ENCODE measurements around the gene TBCEL. TPM values are rescaled to one million over a fixed set of nuclear protein-coding genes. Genes with fewer than 3 reads are reported as not detected.
"Not testable (repeated sequence)": the region's sequence is repeated elsewhere in the genome, so short reads cannot be mapped to it uniquely, and the experiment has no call there.

TBCEL gene
- total and polyA plus RNA-seq, 5 donors: 6.2 to 47.7 (median 44.3) TPM

- Histone ChIP-seq H3K4me1 (ENCODE audit: control insufficient read depth, insufficient read depth, low read length) (no peaks in the 10 kb centered on the region), H3K27me3 (ENCODE audit: control insufficient read depth, insufficient read depth) (no peaks in the 10 kb centered on the region), H3K27ac (ENCODE audit: low read length) (no peak overlapping the region), H3K4me3 (ENCODE audit: low read length) (no peak overlapping the region), H3K9me3 (ENCODE audit: control insufficient read depth, low read length) (no peaks in the 10 kb centered on the region)
- ATAC-seq (no peak), DNase-seq (no peak)
- WGBS: 90% methylated on average over 2 of the region's 2 CpGs
- intact Hi-C loops (cut with DNase I): no loop called here
Observed at GRCh38 chr11:120995184-120995583, 28.7 kb upstream of the TBCEL start.

- DNase-seq: no peak
- no peak for ATAC-seq
- Histone ChIP-seq H3K27me3 (ENCODE audit: control insufficient read depth, insufficient read depth) (no peaks in the 10 kb centered on the region), H3K4me3 (ENCODE audit: low read length) (no peak overlapping the region), H3K27ac (ENCODE audit: low read length) (no peak overlapping the region), H3K4me1 (ENCODE audit: control insufficient read depth, insufficient read depth, low read length) (no peaks in the 10 kb centered on the region), H3K9me3 (ENCODE audit: control insufficient read depth, low read length) (no peaks in the 10 kb centered on the region)
- intact Hi-C loops (cut with DNase I): no loop called here
- 87% methylated on average over 5 of the region's 5 CpGs for WGBS
Observed at GRCh38 chr11:120996973-120997372, 26.9 kb upstream of the TBCEL start.

- no peak overlapping the region for H3K4me3 ChIP-seq (ENCODE audit: low read length)
- no peak overlapping the region for H3K27ac ChIP-seq (ENCODE audit: low read length)
- no peak for ATAC-seq
- WGBS: 98% methylated on average over 1 of the region's 1 CpG
- DNase-seq: no peak
- intact Hi-C loops (cut with DNase I): no loop called here
- H3K4me1 ChIP-seq (ENCODE audit: control insufficient read depth, insufficient read depth, low read length): no peaks in the 10 kb centered on the region
- no peaks in the 10 kb centered on the region for H3K27me3 ChIP-seq (ENCODE audit: control insufficient read depth, insufficient read depth)
- H3K9me3 ChIP-seq (ENCODE audit: control insufficient read depth, low read length): no peaks in the 10 kb centered on the region
Observed at GRCh38 chr11:120998581-120998980, 25.3 kb upstream of the TBCEL start.

- intact Hi-C loops (cut with DNase I): no loop called here
- no peak overlapping the region for H3K4me3 ChIP-seq (ENCODE audit: low read length)
- H3K4me1 ChIP-seq (ENCODE audit: control insufficient read depth, insufficient read depth, low read length): no peaks in the 10 kb centered on the region
- WGBS: 50% methylated on average over 4 of the region's 4 CpGs
- H3K9me3 ChIP-seq (ENCODE audit: control insufficient read depth, low read length): no peaks in the 10 kb centered on the region
- H3K27me3 ChIP-seq (ENCODE audit: control insufficient read depth, insufficient read depth): peaks cover 3% of the 10 kb centered on the region
- DNase-seq: no peak
- no peak overlapping the region for H3K27ac ChIP-seq (ENCODE audit: low read length)
- ATAC-seq: no peak
Observed at GRCh38 chr11:121004206-121004840, 19.6 kb upstream of the TBCEL start.

- ATAC-seq: no peak
- Histone ChIP-seq H3K27ac (ENCODE audit: low read length) (no peak overlapping the region), H3K4me1 (ENCODE audit: control insufficient read depth, insufficient read depth, low read length) (no peaks in the 10 kb centered on the region), H3K27me3 (ENCODE audit: control insufficient read depth, insufficient read depth) (peaks cover 3% of the 10 kb centered on the region), H3K9me3 (ENCODE audit: control insufficient read depth, low read length) (no peaks in the 10 kb centered on the region), H3K4me3 (ENCODE audit: low read length) (no peak overlapping the region)
- no peak for DNase-seq
- intact Hi-C loops (cut with DNase I): no loop called here
- 72% methylated on average over 1 of the region's 1 CpG for WGBS
Observed at GRCh38 chr11:121006922-121007321, 17.0 kb upstream of the TBCEL start.

- DNase-seq: no peak
- intact Hi-C loops (cut with DNase I): no loop called here
- Histone ChIP-seq H3K4me3 (ENCODE audit: low read length) (no peak overlapping the region), H3K9me3 (ENCODE audit: control insufficient read depth, low read length) (no peaks in the 10 kb centered on the region), H3K27ac (ENCODE audit: low read length) (no peak overlapping the region), H3K4me1 (ENCODE audit: control insufficient read depth, insufficient read depth, low read length) (no peaks in the 10 kb centered on the region), H3K27me3 (ENCODE audit: control insufficient read depth, insufficient read depth) (peaks cover 3% of the 10 kb centered on the region)
- ATAC-seq: no peak
Observed at GRCh38 chr11:121008551-121008950, 15.4 kb upstream of the TBCEL start.

- 84% methylated on average over 1 of the region's 1 CpG for WGBS
- no peak overlapping the region for H3K4me3 ChIP-seq (ENCODE audit: low read length)
- H3K4me1 ChIP-seq (ENCODE audit: control insufficient read depth, insufficient read depth, low read length): no peaks in the 10 kb centered on the region
- H3K27me3 ChIP-seq (ENCODE audit: control insufficient read depth, insufficient read depth): no peaks in the 10 kb centered on the region
- DNase-seq (no peak), ATAC-seq (no peak)
- no peak overlapping the region for H3K27ac ChIP-seq (ENCODE audit: low read length)
- intact Hi-C loops (cut with DNase I): no loop called here
- no peaks in the 10 kb centered on the region for H3K9me3 ChIP-seq (ENCODE audit: control insufficient read depth, low read length)
Observed at GRCh38 chr11:121012091-121012490, 11.8 kb upstream of the TBCEL start.

- DNase-seq (no peak), ATAC-seq (no peak)
- Histone ChIP-seq H3K4me1 (ENCODE audit: control insufficient read depth, insufficient read depth, low read length) (peaks cover 1% of the 10 kb centered on the region), H3K27me3 (ENCODE audit: control insufficient read depth, insufficient read depth) (no peaks in the 10 kb centered on the region), H3K4me3 (ENCODE audit: low read length) (no peak overlapping the region), H3K27ac (ENCODE audit: low read length) (no peak overlapping the region), H3K9me3 (ENCODE audit: control insufficient read depth, low read length) (no peaks in the 10 kb centered on the region)
- intact Hi-C loops (cut with DNase I): no loop called here
- WGBS: 31% methylated on average over 1 of the region's 1 CpG
Observed at GRCh38 chr11:121018746-121019145, 5.2 kb upstream of the TBCEL start.

- H3K27me3 ChIP-seq (ENCODE audit: control insufficient read depth, insufficient read depth); ATAC-seq; intact Hi-C loops (cut with DNase I); H3K4me1 ChIP-seq (ENCODE audit: control insufficient read depth, insufficient read depth, low read length); H3K4me3 ChIP-seq (ENCODE audit: low read length); H3K9me3 ChIP-seq (ENCODE audit: control insufficient read depth, low read length); H3K27ac ChIP-seq (ENCODE audit: low read length): not testable (repeated sequence)
- WGBS: 94% methylated on average over 36 of the region's 36 CpGs
- peak in 1 of 3 donors; percentile 58 for DNase-seq
Observed at GRCh38 chr11:121021718-121022117, 2.2 kb upstream of the TBCEL start.

GRCh38 chr11:121024989-121025388 lies 1.1 kb downstream of the TBCEL start:
- ATAC-seq: peak; percentile 80 to 86
- WGBS: 46% methylated on average over 3 of the region's 3 CpGs
- peak overlapping the region; percentile 69 for H3K4me3 ChIP-seq (ENCODE audit: low read length)
- H3K4me1 ChIP-seq (ENCODE audit: control insufficient read depth, insufficient read depth, low read length): peaks cover 4% of the 10 kb centered on the region
- peak in 1 of 3 donors; percentile 49 for DNase-seq
- no peaks in the 10 kb centered on the region for H3K27me3 ChIP-seq (ENCODE audit: control insufficient read depth, insufficient read depth)
- no peaks in the 10 kb centered on the region for H3K9me3 ChIP-seq (ENCODE audit: control insufficient read depth, low read length)
- peak overlapping the region; percentile 71 for H3K27ac ChIP-seq (ENCODE audit: low read length)
- intact Hi-C loops (cut with DNase I): no loop called here

GRCh38 chr11:121029153-121029552 lies 5.3 kb downstream of the TBCEL start:
- no peak overlapping the region for H3K4me3 ChIP-seq (ENCODE audit: low read length)
- ATAC-seq: no peak
- WGBS: 30% methylated on average over 2 of the region's 2 CpGs
- no peaks in the 10 kb centered on the region for H3K9me3 ChIP-seq (ENCODE audit: control insufficient read depth, low read length)
- H3K27ac ChIP-seq (ENCODE audit: low read length): no peak overlapping the region
- intact Hi-C loops (cut with DNase I): no loop called here
- DNase-seq: no peak
- peaks cover 3% of the 10 kb centered on the region for H3K4me1 ChIP-seq (ENCODE audit: control insufficient read depth, insufficient read depth, low read length)
- H3K27me3 ChIP-seq (ENCODE audit: control insufficient read depth, insufficient read depth): no peaks in the 10 kb centered on the region

Measured in right cardiac atrium (tissue), 5 donors.